GM13976 (cell line): Measurements from ENCODE around the gene LRRC4C.

Experiments used
- DNase-seq: peaks from one replicate; pipeline ENCODE4 v3.0.0; 2012; ENCODE audit warnings: low spot score
- CTCF ChIP-seq: IDR thresholded peaks from 2 replicates; pipeline ENCODE4 v1.5.1; 2012; ENCODE audit warnings: borderline replicate concordance, mild to moderate bottlenecking; ENCODE audit not compliant: insufficient read depth; ENCODE audit errors: extremely low read depth, missing control alignments, control extremely low read depth
- in situ Hi-C: fragments of 300-500 bp; cut with MboI; formaldehyde crosslinking; loops from one replicate; pipeline ENCODE4 v1.12.0; 2022; ENCODE audit warnings: low sequenced_read_pairs, mixed read lengths, inconsistent platforms; ENCODE audit not compliant: unreplicated experiment

LRRC4C gene

DNA sequence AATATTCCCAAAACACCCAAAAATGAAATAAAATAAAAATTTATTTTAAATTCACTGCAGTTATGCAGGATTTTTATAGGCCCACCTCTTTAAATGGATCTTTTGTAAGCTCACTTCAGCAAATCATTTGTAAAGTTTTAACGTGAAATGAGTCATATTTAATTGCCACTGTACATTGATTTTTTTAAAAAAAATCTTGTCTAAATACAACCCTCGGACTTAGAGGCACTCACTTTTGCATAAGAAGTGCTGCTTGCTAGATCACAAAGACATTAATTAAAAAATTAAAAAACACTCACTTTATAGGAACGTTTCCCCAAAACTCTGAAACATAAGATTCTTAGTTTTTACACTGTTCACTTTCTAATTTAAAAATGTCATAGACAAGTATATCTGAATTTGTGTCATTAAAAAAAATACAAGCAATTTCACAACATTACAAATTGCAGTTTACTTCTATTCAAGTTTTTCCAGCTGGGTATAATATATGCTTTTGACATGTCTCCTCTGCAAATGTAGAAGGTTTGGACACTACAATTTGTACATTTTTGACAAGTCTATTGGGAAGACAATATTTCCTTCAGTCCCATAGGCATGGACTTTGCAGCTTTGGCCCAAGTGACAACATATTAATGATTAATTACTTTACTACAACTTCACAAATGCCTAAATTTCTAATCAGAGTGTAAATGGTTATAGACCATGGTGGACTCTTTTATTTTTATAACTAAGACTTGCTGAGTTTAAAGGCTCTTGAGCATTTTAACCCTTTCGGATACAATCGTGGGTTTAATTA is 1088.4 kb downstream of the LRRC4C start:
- TF ChIP-seq CTCF: no peak
- in situ Hi-C loops: no loop called here
- no peak for DNase-seq

- no peak for TF ChIP-seq CTCF
- in situ Hi-C loops: no loop called here
- no peak for DNase-seq
Measured at GRCh38 chr11:40360206-40360798, 1099.2 kb downstream of the LRRC4C start.

- DNase-seq: no peak
- in situ Hi-C loops: no loop called here
- no peak for TF ChIP-seq CTCF
Measured at GRCh38 chr11:40354121-40354520, 1105.3 kb downstream of the LRRC4C start.

DNA sequence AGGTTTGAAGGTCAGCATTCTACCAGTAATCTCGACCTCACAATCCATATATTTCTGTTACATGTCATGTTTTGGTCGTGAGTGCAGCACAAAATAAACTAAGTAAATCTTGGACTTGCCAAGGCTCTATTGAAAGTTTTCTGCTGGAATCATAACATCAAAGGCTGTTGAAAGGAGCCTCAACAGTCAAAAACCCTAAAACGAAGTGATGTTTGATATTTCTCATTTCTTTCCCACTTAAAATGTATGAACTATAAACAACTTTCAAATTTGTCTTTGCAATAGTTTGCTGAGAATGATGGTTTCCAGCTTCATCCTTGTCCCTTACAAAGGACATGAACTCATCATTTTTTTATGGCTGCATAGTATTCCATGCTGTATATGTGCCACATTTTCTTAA is 1118.5 kb downstream of the LRRC4C start:
- in situ Hi-C loops: no loop called here
- TF ChIP-seq CTCF: no peak
- DNase-seq: no peak

DNA sequence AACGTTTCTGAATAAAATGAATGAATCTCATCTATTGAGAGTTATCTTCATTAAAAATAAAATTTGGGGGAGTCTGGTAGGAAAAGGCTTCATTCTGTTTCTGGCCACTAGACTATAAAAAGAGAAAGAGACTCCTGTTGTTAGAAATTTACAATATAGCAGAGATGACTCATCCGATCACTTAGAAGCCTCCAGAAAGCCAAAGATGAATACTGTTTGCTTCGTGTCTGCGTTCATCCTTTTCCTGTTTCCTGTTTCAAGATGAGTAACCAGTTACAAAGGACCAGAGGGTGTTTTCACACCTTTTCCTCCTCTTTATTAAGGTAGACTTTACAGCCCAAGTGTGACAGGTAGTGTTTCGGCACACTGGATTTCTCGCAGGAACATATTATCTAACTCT is 1120.7 kb downstream of the LRRC4C start:
- in situ Hi-C loops: no loop called here
- no peak for DNase-seq
- no peak for TF ChIP-seq CTCF

- no peak for DNase-seq
- no peak for TF ChIP-seq CTCF
- in situ Hi-C loops: no loop called here
Measured at GRCh38 chr11:40338062-40338461, 1121.4 kb downstream of the LRRC4C start.

DNA sequence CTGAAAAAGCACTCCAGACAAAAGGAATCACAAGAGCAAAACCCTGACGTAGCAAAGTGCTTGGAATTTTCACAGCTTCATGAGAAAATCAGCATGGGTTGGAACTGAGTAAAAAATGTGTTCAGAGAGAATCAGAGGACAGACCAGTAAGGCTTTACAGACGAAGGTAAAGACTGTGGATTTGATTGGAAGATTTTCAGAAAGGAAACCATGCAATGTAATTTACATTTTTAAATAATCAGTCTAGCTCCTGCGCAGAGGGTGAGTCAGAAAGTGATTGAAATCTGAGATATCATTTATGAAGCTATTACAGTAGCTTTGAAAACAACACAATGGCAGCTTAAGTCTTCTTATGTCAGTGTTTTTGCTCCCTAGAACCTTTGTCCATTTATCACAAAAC is 1122.3 kb downstream of the LRRC4C start:
- DNase-seq: no peak
- in situ Hi-C loops: no loop called here
- no peak for TF ChIP-seq CTCF
